ENCODE data around the gene ARVCF. TPM values are rescaled to one million over a fixed set of nuclear protein-coding genes. Genes with fewer than 3 reads are reported as not detected.

ARVCF gene
- total RNA-seq, 1 experiment from 2014 or later: 3.0 TPM

DNA sequence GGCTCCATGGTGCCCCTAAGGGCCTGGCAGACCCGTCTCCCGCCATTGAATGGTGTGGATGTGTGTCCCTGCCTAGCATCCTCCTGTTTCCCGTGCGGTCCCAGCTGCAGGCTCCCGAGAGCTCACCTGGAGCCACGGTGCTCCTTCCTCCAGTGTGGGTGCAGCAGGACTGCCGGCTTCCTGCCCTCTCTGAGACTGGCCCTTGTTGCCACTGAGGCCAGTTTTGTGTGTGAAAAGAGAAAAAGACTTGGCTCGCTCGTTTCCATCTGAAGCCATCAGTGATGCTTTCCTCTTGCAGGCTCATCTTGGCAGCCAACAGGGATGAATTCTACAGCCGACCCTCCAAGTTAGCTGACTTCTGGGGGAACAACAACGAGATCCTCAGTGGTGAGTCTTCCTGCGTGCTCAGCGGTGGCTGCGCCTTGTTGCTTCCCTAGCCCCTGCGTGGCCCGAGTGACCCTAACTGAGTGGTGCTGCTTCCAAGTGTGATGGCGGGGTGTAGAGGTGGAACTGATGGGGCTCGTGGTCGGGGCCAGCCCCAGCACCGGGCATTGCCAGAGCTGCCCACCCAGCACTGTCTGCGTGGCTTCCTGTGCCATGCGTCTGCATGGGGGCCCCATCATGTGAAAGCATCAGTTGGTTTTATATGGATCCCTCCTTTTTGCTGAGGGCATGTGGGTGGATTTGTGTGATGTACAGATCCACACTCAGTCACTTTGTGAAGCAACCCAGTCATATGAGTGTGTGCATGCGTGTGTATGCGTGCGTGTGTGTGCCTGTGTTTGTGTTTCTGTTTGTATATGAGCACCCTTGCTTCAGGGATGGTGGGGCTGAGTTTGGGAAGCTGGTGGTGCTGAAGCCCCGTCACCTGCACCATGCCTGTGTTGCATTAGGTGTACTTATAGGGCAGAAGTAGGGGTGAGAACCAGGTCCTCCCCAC lies 26.7 kb upstream of the ARVCF start:
- Histone ChIP-seq H3K27me3 (replicated peaks) (no peaks in the 10 kb centered on the region), H3K9me3 (replicated peaks) (peaks cover 7% of the 10 kb centered on the region; the same call in 1 of the 2 replicates), H3K27ac (no peak overlapping the region), H3K4me1 (replicated peaks) (no peaks in the 10 kb centered on the region), H3K4me3 (no peak overlapping the region), H3K36me3 (peaks cover 32% of the 10 kb centered on the region)
- peak in 1 of 2 experiments; percentile 40 for DNase-seq (ENCODE audit: low read depth in 1 of 2, low spot score in 2 of 2)

DNA sequence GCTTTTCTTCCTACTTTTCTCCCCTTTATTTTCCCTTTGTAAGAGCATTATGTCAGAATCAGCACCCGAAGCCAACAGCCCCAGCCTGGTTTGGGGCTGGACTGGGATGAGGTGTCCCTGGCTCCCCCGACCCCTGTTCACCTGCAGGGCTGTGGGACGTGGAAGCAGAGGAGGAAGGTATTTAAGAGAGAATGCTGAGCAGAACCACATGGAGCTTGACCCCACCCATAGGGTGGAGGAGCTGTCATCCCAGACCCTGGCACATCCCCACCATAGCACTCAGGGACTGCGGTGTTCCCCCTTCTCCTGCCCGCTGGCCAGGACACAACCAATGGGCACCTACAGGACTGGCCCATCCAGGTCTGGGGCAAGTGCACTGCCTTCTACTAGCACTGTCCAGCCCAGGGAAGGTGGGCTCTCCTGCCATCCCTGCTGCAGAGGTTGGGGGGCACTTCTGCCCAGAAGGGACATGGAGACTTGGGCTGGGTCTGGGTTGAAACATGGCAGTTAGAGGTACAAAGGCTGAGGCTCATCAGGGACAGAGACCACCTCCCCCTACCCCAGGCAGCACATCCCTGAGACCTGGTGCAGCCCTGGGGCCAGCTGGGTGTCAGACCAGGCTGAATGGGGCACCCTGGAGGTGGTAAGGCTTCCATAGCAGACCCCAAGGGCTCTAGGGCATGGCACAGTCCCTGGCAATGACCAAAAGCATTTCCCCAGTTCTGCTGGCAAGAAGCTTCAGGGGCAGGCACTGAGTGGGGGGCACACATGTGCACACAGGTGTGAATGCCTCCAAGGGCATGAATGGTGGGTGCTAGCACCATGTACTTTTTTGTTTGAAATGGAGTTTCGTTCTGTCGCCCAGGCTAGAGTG lies 23.9 kb upstream of the ARVCF start:
- no peaks in the 10 kb centered on the region for H3K4me1 ChIP-seq (replicated peaks)
- no peak overlapping the region for H3K27ac ChIP-seq
- no peak overlapping the region for H3K4me3 ChIP-seq
- DNase-seq (ENCODE audit: low read depth in 1 of 2, low spot score in 2 of 2): no peak
- H3K27me3 ChIP-seq (replicated peaks): no peaks in the 10 kb centered on the region
- peaks cover 27% of the 10 kb centered on the region for H3K36me3 ChIP-seq
- no peaks in the 10 kb centered on the region for H3K9me3 ChIP-seq (replicated peaks)

- H3K27me3 ChIP-seq (replicated peaks): no peaks in the 10 kb centered on the region
- no peaks in the 10 kb centered on the region for H3K9me3 ChIP-seq (replicated peaks)
These were observed 23.2 kb upstream of the ARVCF start for GRCh38 chr22:20039683-20040325.

DNA sequence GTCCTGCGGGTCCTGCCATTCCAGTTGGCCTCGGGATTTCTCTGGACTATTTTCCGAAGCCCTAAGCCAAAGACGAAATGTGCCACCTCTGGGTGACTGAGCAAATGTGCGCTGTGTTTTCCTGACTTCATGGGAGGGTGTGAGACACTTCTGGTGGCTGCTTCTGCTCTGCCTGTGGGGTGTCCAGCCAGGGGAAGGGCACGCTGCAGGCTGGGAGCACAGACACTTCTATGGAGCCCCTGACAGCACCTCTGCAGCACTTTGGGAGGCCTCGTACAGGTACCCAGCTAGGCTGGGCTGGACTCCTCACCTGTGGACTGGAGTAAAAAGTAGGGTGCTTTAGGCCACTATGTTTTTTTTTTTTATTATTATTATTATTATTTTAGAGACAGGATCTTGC lies 22.0 kb upstream of the ARVCF start:
- no peak for DNase-seq (ENCODE audit: low read depth in 1 of 2, low spot score in 2 of 2)
- no peak overlapping the region for H3K27ac ChIP-seq
- H3K4me3 ChIP-seq: no peak overlapping the region
- H3K4me1 ChIP-seq (replicated peaks): no peaks in the 10 kb centered on the region
- no peaks in the 10 kb centered on the region for H3K9me3 ChIP-seq (replicated peaks)
- no peaks in the 10 kb centered on the region for H3K27me3 ChIP-seq (replicated peaks)
- peaks cover 22% of the 10 kb centered on the region for H3K36me3 ChIP-seq

More at GRCh38 chr22:20039683-20040325, 23.2 kb upstream of the ARVCF start:
- no peaks in the 10 kb centered on the region for H3K4me1 ChIP-seq (replicated peaks)
- H3K4me3 ChIP-seq: no peak overlapping the region
- H3K36me3 ChIP-seq: peaks cover 27% of the 10 kb centered on the region
- no peak for DNase-seq (ENCODE audit: low read depth in 1 of 2, low spot score in 2 of 2)
- no peak overlapping the region for H3K27ac ChIP-seq

- H3K4me3 ChIP-seq: no peak overlapping the region
- no peak for DNase-seq (ENCODE audit: low read depth in 1 of 2, low spot score in 2 of 2)
- H3K27me3 ChIP-seq (replicated peaks): no peaks in the 10 kb centered on the region
- H3K4me1 ChIP-seq (replicated peaks): no peaks in the 10 kb centered on the region
- no peaks in the 10 kb centered on the region for H3K9me3 ChIP-seq (replicated peaks)
- no peak overlapping the region for H3K27ac ChIP-seq
- peaks cover 23% of the 10 kb centered on the region for H3K36me3 ChIP-seq
These were observed 20.8 kb upstream of the ARVCF start for GRCh38 chr22:20037419-20037818.

DNA sequence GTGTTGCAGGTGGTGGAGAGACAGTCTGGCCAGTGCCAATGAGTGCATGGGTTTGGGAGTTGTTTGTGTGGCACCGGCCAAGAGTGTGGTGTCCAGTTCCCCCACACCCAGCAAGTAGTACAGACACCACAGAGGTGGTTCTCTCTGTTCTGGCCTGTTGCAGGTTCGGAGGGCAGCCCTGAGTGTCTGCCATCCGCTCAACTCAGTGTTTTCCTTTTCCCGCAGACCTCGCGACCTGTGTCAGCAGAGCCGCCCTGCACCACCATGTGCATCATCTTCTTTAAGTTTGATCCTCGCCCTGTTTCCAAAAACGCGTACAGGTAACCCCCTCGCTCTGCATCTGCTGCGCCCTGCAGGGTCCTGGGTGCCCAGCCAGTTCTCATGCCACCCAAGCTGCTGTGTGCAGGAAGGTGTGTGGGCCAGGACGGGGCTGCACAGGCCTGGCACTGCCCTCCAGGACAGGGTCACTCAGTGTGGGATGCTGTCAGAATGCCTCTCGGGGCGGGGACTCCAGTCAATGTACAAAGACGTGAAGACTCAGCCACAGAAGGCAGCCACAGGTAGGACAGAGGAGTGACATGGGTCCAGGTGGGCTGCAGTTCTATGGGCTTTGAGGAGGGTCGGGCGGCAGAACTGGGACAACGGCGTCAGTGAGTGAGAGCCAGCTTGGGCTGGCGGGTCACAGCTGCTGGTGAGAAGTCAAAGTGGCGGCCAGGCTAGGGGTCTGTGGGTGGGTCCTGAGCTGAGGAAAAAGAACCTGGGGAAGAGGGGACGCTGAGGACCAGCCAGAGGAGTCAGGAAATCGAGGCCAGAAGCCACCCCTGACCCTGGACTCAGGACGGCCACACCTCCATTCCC lies 20.1 kb upstream of the ARVCF start:
- Histone ChIP-seq H3K4me3 (no peak overlapping the region), H3K27ac (no peak overlapping the region), H3K36me3 (peaks cover 26% of the 10 kb centered on the region), H3K27me3 (replicated peaks) (no peaks in the 10 kb centered on the region), H3K4me1 (replicated peaks) (no peaks in the 10 kb centered on the region), H3K9me3 (replicated peaks) (no peaks in the 10 kb centered on the region)
- no peak for DNase-seq (ENCODE audit: low read depth in 1 of 2, low spot score in 2 of 2)

DNA sequence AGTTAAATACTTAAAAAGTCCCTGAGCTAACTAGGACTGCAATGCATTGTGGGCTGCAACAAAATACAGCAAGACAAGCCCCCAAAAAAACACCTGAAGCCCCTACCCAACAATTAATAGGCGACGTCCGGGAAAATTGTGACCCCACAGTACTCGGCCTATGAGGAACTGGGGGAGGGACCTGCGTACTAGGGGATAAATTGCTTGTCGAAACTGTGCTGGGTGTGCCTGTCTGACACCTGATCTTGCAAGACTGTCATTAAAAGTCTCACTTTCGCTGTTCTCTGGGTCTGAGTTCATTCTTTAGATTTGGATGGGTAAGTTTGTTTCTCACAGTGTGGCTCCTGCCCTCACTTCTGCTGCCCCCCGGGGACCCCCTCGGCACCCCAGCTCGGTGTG lies 19.5 kb upstream of the ARVCF start:
- Histone ChIP-seq H3K36me3 (peaks cover 26% of the 10 kb centered on the region), H3K27me3 (replicated peaks) (no peaks in the 10 kb centered on the region), H3K4me1 (replicated peaks) (no peaks in the 10 kb centered on the region), H3K4me3 (no peak overlapping the region), H3K9me3 (replicated peaks) (no peaks in the 10 kb centered on the region), H3K27ac (no peak overlapping the region)
- DNase-seq (ENCODE audit: low read depth in 1 of 2, low spot score in 2 of 2): no peak

- H3K4me1 ChIP-seq (replicated peaks): no peaks in the 10 kb centered on the region
- peaks cover 26% of the 10 kb centered on the region for H3K36me3 ChIP-seq
- peak in 1 of 2 experiments; percentile 41 for DNase-seq (ENCODE audit: low read depth in 1 of 2, low spot score in 2 of 2)
- no peak overlapping the region for H3K27ac ChIP-seq
- no peak overlapping the region for H3K4me3 ChIP-seq
- no peaks in the 10 kb centered on the region for H3K9me3 ChIP-seq (replicated peaks)
- no peaks in the 10 kb centered on the region for H3K27me3 ChIP-seq (replicated peaks)
These were observed 18.9 kb upstream of the ARVCF start for GRCh38 chr22:20035375-20036083.

- DNase-seq (ENCODE audit: low read depth in 1 of 2, low spot score in 2 of 2): no peak
- H3K4me1 ChIP-seq (replicated peaks): no peaks in the 10 kb centered on the region
- H3K9me3 ChIP-seq (replicated peaks): no peaks in the 10 kb centered on the region
- H3K27me3 ChIP-seq (replicated peaks): no peaks in the 10 kb centered on the region
- H3K4me3 ChIP-seq: no peak overlapping the region
- peaks cover 26% of the 10 kb centered on the region for H3K36me3 ChIP-seq
- H3K27ac ChIP-seq: no peak overlapping the region
These were observed 17.5 kb upstream of the ARVCF start for GRCh38 chr22:20034143-20034542.

GRCh38 chr22:20033045-20033706 lies 16.6 kb upstream of the ARVCF start:
- Histone ChIP-seq H3K9me3 (replicated peaks) (no peaks in the 10 kb centered on the region), H3K4me3 (no peak overlapping the region), H3K27ac (no peak overlapping the region), H3K27me3 (replicated peaks) (no peaks in the 10 kb centered on the region), H3K4me1 (replicated peaks) (no peaks in the 10 kb centered on the region), H3K36me3 (peaks cover 23% of the 10 kb centered on the region)
- no peak for DNase-seq (ENCODE audit: low read depth in 1 of 2, low spot score in 2 of 2)

DNA sequence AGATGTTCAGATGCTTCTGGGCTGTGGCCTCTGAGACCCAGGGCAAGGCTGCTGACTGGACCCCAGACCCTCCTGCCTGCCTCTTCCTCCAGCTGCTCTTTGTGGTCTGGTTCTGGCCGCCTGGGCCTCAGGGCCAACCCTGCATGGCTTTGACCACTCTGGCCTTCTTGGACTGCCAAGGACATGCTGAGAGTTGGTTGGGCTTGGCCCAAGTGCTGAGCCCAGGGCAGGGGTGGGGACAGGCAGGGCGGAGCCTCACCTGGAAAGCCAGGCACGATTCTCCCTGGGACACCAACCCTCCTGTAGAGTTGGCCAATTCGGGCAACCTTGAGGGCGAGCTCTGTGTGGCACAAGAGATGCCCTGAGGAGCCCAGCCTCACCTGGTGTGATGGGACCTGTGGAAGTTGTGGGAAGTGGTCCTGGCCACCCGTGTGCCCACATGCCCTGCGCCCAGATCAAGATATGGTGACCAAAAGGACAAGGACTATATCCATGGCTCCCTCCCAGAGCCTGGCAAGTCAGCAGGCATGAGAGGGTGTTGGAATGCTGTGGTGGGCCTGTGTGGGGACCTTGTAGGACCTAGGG lies 15.9 kb upstream of the ARVCF start:
- no peaks in the 10 kb centered on the region for H3K9me3 ChIP-seq (replicated peaks)
- no peaks in the 10 kb centered on the region for H3K4me1 ChIP-seq (replicated peaks)
- H3K27me3 ChIP-seq (replicated peaks): no peaks in the 10 kb centered on the region
- peaks cover 19% of the 10 kb centered on the region for H3K36me3 ChIP-seq
- no peak for DNase-seq (ENCODE audit: low read depth in 1 of 2, low spot score in 2 of 2)
- H3K4me3 ChIP-seq: no peak overlapping the region
- no peak overlapping the region for H3K27ac ChIP-seq

Data from SJSA1 (cell line).